H1 (cell line): ENCODE results near the gene ASF1B. TPM values are rescaled to one million over a fixed set of nuclear protein-coding genes. Genes with fewer than 3 reads are reported as not detected.

Source experiments
- CTCF ChIA-PET: fragments of 300-600 bp; sonication (Branson Sonifier 250); formaldehyde crosslinking; loops from one replicate; lab custom pipeline; 2021; ENCODE audit not compliant: partially characterized antibody; lab: Charles Lee
- POLR2A ChIA-PET: fragments of 300-600 bp; sonication (Branson Sonifier 250); formaldehyde crosslinking; loops from one replicate; lab custom pipeline; 2021; ENCODE audit warnings: inconsistent platforms; ENCODE audit not compliant: partially characterized antibody; lab: Charles Lee
- DNase-seq, 2 experiments: peaks; one replicate each; pipeline versions ENCODE4 v3.0.0 to v3.0.0-alpha.2; 2010 to 2022; ENCODE audit warnings: low spot score in 2 of 2, low read depth in 1 of 2, mixed read lengths in 1 of 2
- FAIRE-seq: peaks from 2 replicates; lab custom pipeline; 2011; peaks lifted over from hg19 to GRCh38; lab: Jason Lieb, UNC
- H2AFZ ChIP-seq: 2 replicates; pipeline ENCODE4 v1.8.1; 2012; ENCODE audit warnings: low read length, inconsistent platforms
- H2AK5ac ChIP-seq: 2 replicates; pipeline ENCODE4 v1.6.1; 2013; ENCODE audit warnings: low read depth, low read length
- H2BK120ac ChIP-seq: replicated peaks from 2 replicates; pipeline ENCODE3; 2013; ENCODE audit warnings: low read depth, low read length, inconsistent platforms
- H2BK12ac ChIP-seq: 2 replicates; pipeline ENCODE4 v1.6.1; 2013; ENCODE audit warnings: low read depth, low read length
- H2BK15ac ChIP-seq: 2 replicates; pipeline ENCODE4 v1.6.1; 2013; ENCODE audit warnings: low read length
- H2BK20ac ChIP-seq: 2 replicates; pipeline ENCODE4 v1.6.1; 2013; ENCODE audit warnings: low read length
- H2BK5ac ChIP-seq: 2 replicates; pipeline ENCODE4 v1.6.1; 2013; ENCODE audit warnings: low read depth, low read length
- H3K14ac ChIP-seq: 2 replicates; pipeline ENCODE4 v1.6.1; 2013; ENCODE audit warnings: inconsistent platforms; ENCODE audit not compliant: insufficient read length
- H3K18ac ChIP-seq: 2 replicates; pipeline ENCODE4 v1.6.1; 2013; ENCODE audit warnings: low read length; ENCODE audit errors: extremely low read depth
- H3K23ac ChIP-seq: 2 replicates; pipeline ENCODE4 v1.6.1; 2013; ENCODE audit warnings: inconsistent platforms; ENCODE audit not compliant: insufficient read length
- H3K23me2 ChIP-seq: 2 replicates; pipeline ENCODE4 v1.6.1; 2013; ENCODE audit warnings: low read depth, low read length
- H3K27ac ChIP-seq: 2 replicates; pipeline ENCODE4 v1.6.1; 2011; ENCODE audit warnings: low read depth, low read length, inconsistent platforms
- H3K27me3 ChIP-seq, 4 experiments: replicated peaks in 1 of 4; 1 replicate in 1 of 4; 2 replicates in 3 of 4; pipeline versions ENCODE4 v1.6.1 to v1.8.1; 2011 to 2013; ENCODE audit warnings: low read length in 3 of 4, mild to moderate bottlenecking in 3 of 4, inconsistent platforms in 2 of 4, mixed read lengths in 2 of 4, moderate library complexity in 1 of 4; ENCODE audit not compliant: control insufficient read depth in 3 of 4, insufficient read depth in 3 of 4; ENCODE audit errors: extremely low read depth in 1 of 4
- H3K36me3 ChIP-seq, 4 experiments: 2 replicates each; pipeline versions ENCODE4 v1.6.1 to v1.8.1; 2011 to 2013; ENCODE audit warnings: mild to moderate bottlenecking in 4 of 4, low read length in 3 of 4, moderate library complexity in 2 of 4, control low read depth in 1 of 4, inconsistent platforms in 1 of 4; ENCODE audit not compliant: insufficient read depth in 4 of 4, control insufficient read depth in 2 of 4
- H3K4ac ChIP-seq: replicated peaks from 2 replicates; pipeline ENCODE3; 2013; ENCODE audit warnings: low read length, low read depth, mixed read lengths, inconsistent platforms; ENCODE audit not compliant: insufficient read length
- H3K4me1 ChIP-seq, 4 experiments: replicated peaks in 1 of 4; 1 replicate in 1 of 4; 2 replicates in 3 of 4; pipeline versions ENCODE4 v1.6.1 to v1.8.1; 2011 to 2013; ENCODE audit warnings: low read length in 3 of 4, inconsistent platforms in 2 of 4, mixed read lengths in 1 of 4; ENCODE audit not compliant: insufficient read depth in 4 of 4, control insufficient read depth in 3 of 4
- H3K4me2 ChIP-seq, 2 experiments: 2 replicates each; pipeline versions ENCODE4 v1.6.1 to v1.8.1; 2011 to 2013; ENCODE audit warnings: low read depth in 2 of 2, low read length in 2 of 2, control low read depth in 1 of 2, inconsistent platforms in 1 of 2, mild to moderate bottlenecking in 1 of 2; ENCODE audit not compliant: insufficient read depth in 1 of 2
- H3K4me3 ChIP-seq, 4 experiments: fragments of 200-600, 300-600 bp in 1 of 4; sonication (generic), shearing (Covaris generic), sonication (Bioruptor Twin) in 1 of 4; 2 replicates each; pipeline versions ENCODE4 v1.5.1 to v1.8.1; 2011 to 2016; ENCODE audit warnings: low read length in 4 of 4, low read depth in 3 of 4, control low read depth in 2 of 4, inconsistent platforms in 2 of 4, mild to moderate bottlenecking in 2 of 4, mixed read lengths in 1 of 4, moderate library complexity in 1 of 4; ENCODE audit not compliant: insufficient read depth in 2 of 4; ENCODE audit errors: extremely low read depth in 1 of 4
- H3K56ac ChIP-seq: replicated peaks from 2 replicates; pipeline ENCODE3; 2013; ENCODE audit warnings: low read depth, mild to moderate bottlenecking, mixed read lengths, low read length, inconsistent platforms; ENCODE audit not compliant: insufficient read length
- H3K79me1 ChIP-seq: 2 replicates; pipeline ENCODE4 v1.6.1; 2013; ENCODE audit warnings: low read depth, low read length, control low read depth
- H3K79me2 ChIP-seq, 2 experiments: 2 replicates each; pipeline versions ENCODE4 v1.6.1 to v1.8.1; 2012 to 2013; ENCODE audit warnings: low read length in 2 of 2, mild to moderate bottlenecking in 2 of 2, inconsistent platforms in 1 of 2; ENCODE audit not compliant: insufficient read depth in 2 of 2, control insufficient read depth in 1 of 2
- H3K9ac ChIP-seq, 4 experiments: replicated peaks in 1 of 4; 1 replicate in 1 of 4; 2 replicates in 3 of 4; pipeline versions ENCODE4 v1.6.1 to v1.8.1; 2011 to 2013; ENCODE audit warnings: low read depth in 3 of 4, low read length in 3 of 4, control low read depth in 2 of 4, mild to moderate bottlenecking in 2 of 4, moderate library complexity in 2 of 4, inconsistent platforms in 1 of 4; ENCODE audit errors: extremely low read depth in 1 of 4
- H3K9me3 ChIP-seq, 2 experiments: 2 replicates each; pipeline versions ENCODE4 v1.6.1 to v1.8.1; 2012 to 2013; ENCODE audit warnings: mild to moderate bottlenecking in 2 of 2, moderate library complexity in 2 of 2, control low read depth in 1 of 2, inconsistent platforms in 1 of 2, low read depth in 1 of 2, low read length in 1 of 2, mixed read lengths in 1 of 2; ENCODE audit not compliant: insufficient read depth in 2 of 2
- H4K20me1 ChIP-seq, 2 experiments: replicated peaks in 1 of 2; 2 replicates each; pipeline versions ENCODE3 to v1.8.1; 2011 to 2013; ENCODE audit warnings: inconsistent platforms in 2 of 2, low read length in 2 of 2, mild to moderate bottlenecking in 1 of 2; ENCODE audit not compliant: insufficient read depth in 2 of 2, control insufficient read depth in 1 of 2
- H4K5ac ChIP-seq: 2 replicates; pipeline ENCODE4 v1.6.1; 2013; ENCODE audit warnings: low read length, low read depth, mixed read lengths, inconsistent platforms; ENCODE audit not compliant: insufficient read length
- H4K8ac ChIP-seq: 2 replicates; pipeline ENCODE4 v1.8.0; 2013; ENCODE audit warnings: mild to moderate bottlenecking, moderate library complexity, low read length, inconsistent platforms; ENCODE audit not compliant: insufficient read depth; ENCODE audit errors: extremely low read depth
- H4K91ac ChIP-seq: replicated peaks from 2 replicates; pipeline ENCODE3; 2013; ENCODE audit warnings: low read length, mixed read lengths, inconsistent platforms; ENCODE audit not compliant: insufficient read length
- GABPA ChIP-seq: IDR thresholded peaks from 2 replicates; pipeline ENCODE4 v1.6.1; 2011; ENCODE audit warnings: mild to moderate bottlenecking, low read length, moderate library complexity, borderline replicate concordance; ENCODE audit not compliant: insufficient read depth
- RNF2 ChIP-seq: fragments of 200-900, 300-1000 bp; sonication (generic); IDR thresholded peaks from 2 replicates; pipeline ENCODE4 v1.7.1; 2016; ENCODE audit warnings: borderline replicate concordance, low read depth, mild to moderate bottlenecking, antibody characterized with exemption, low read length; ENCODE audit not compliant: poor library complexity, severe bottlenecking; ENCODE audit errors: missing control alignments
- WGBS, 2 experiments: shearing (Covaris generic) in 1 of 2; methylation state at CpG; one replicate each; pipeline versions ENCODE4 v1.1.6 to v1.1.7; 2013 to 2015; ENCODE audit warnings: low lambda C conversion rate in 2 of 2, mixed read lengths in 2 of 2, inconsistent platforms in 1 of 2, low coverage in 1 of 2, missing lambda C conversion rate in 1 of 2; ENCODE audit not compliant: insufficient replicate concordance in 2 of 2, insufficient coverage in 1 of 2, insufficient read length in 1 of 2; ENCODE audit errors: extremely low coverage in 1 of 2, missing lambda C conversion rate in 1 of 2; 5-methylcytosine and 5-hydroxymethylcytosine counted together
- polyA plus RNA-seq, 7 experiments: library from polyadenylated mRNA; depleted of rRNA in 3 of 7; stranded (reverse) in 5 of 7; unstranded in 2 of 7; fragments of >200 nt in 5 of 7; fragments of 200-250 nt in 2 of 7; gene quantifications; 1 replicate in 5 of 7; 2 replicates in 1 of 7; 4 replicates in 1 of 7; pipeline versions ENCODE4 v1.2.1 to v1.2.3, GENCODE V29; 2011 to 2013; ENCODE audit warnings: missing spikeins in 2 of 7, mixed read lengths in 2 of 7
- total RNA-seq: library from RNA; stranded (reverse); fragmentation: NEBNext Ultra II Directional; extraction: Animal tissue kit (Norgen Biotek cat#: 25700); gene quantifications from 2 replicates; pipeline ENCODE4 v1.2.1, GENCODE V29; 2021

Gene ASF1B
- total and polyA plus RNA-seq, 2 of the 8 experiments (the other 6 are each of a cell fraction or from before 2014, with no cell fraction given) = 32.6 to 59.2 TPM

GRCh38 chr19:14119146-14119545 is 17.2 kb downstream of the ASF1B start:
- Histone ChIP-seq H2AFZ (no peak overlapping the region), H3K27me3 (no peaks in the 10 kb centered on the region; a peak in 2 of 7 replicates), H3K14ac (no peak overlapping the region), H2AK5ac (no peak overlapping the region), H3K4me3 (peak overlapping the region in 1 of 4 experiments; percentile 61; a peak in 5 of 8 replicates), H3K56ac (no peak overlapping the region), H3K23ac (no peak overlapping the region), H2BK5ac (no peak overlapping the region), H3K4ac (no peak overlapping the region), H3K27ac (no peak overlapping the region), H3K4me1 (peaks cover 6 to 16% (median 9%) of the 10 kb centered on the region in 4 experiments; a peak in 6 of 7 replicates)
- TF ChIP-seq RNF2 = no peak
- TF ChIP-seq GABPA = no peak
- TF ChIP-seq, all 59 proteins: peak for 0
- Histone ChIP-seq H3K4me2 (peak overlapping the region; percentile 77 to 94; a peak in 3 of 4 replicates), H3K36me3 (peaks cover 0 to 12% (median 4%) of the 10 kb centered on the region in 4 experiments; a peak in 5 of 8 replicates), H2BK15ac (no peak overlapping the region), H4K20me1 (peaks cover 5 to 16% of the 10 kb centered on the region in 2 experiments), H3K23me2 (peaks cover 8% of the 10 kb centered on the region), H2BK120ac (no peak overlapping the region), H3K79me1 (no peaks in the 10 kb centered on the region; the same call in 1 of the 2 replicates), H3K9me3 (no peaks in the 10 kb centered on the region), H4K5ac (no peak overlapping the region), H3K79me2 (0 out of 4 replicates have a peak, but pooled peaks cover 0 to 3% of the 10 kb centered on the region in 2 experiments), H3K9ac (no peak overlapping the region), H4K8ac (no peak overlapping the region), H2BK20ac (no peak overlapping the region), H4K91ac (no peak overlapping the region), H3K18ac (no peak overlapping the region), H2BK12ac (no peak overlapping the region)
- ChIA-PET CTCF (interaction anchor here (0.6 to 1.4 kb wide), 2 partner anchors 18 to 361 kb away, joined by 3 to 5 read pairs; partner anchors contain the start of gene ASF1B), POLR2A (interaction anchor here (1.2 to 11.0 kb wide), 4 partner anchors 9 to 229 kb away, joined by 3 to 109 read pairs (median 4); partner anchors contain the start of gene ASF1B)
- WGBS, 2 experiments = 83% methylated on average over 3 of the region's 3 CpGs; no CpG with 5 or more reads in 1 of the 2 experiments
- DNase-seq = no peak
- FAIRE-seq = no peak
